ENCODE measurements around the gene CREBL2.
A peak's percentile ranks its signal among the peaks of the same experiment; 100 is the strongest.
"Not testable (repeated sequence)": the region's sequence is repeated elsewhere in the genome, so short reads cannot be mapped to it uniquely, and the experiment has no call there.

CREBL2 gene

GRCh38 chr12:12592930-12593329 is 18.7 kb upstream of the CREBL2 start:
- POLR2A ChIA-PET = interaction anchor here (0.6 kb wide), 1 partner anchor 12 kb away, joined by 3 read pairs; no protein-coding TSS in a partner anchor
- CTCF ChIA-PET = no interaction called here
- TF ChIP-seq ZNF384 (IDR thresholded peaks at IDR 0.05) (no peak), CTBP1 (IDR thresholded peaks at IDR 0.05; ENCODE audit: borderline replicate concordance) (no peak), L3MBTL2 (conservative IDR thresholded peaks at IDR 0.05) (no peak), SP1 (IDR thresholded peaks at IDR 0.05) (no peak), FOXM1 (IDR thresholded peaks at IDR 0.05; ENCODE audit: borderline replicate concordance) (no peak), NFRKB (IDR thresholded peaks at IDR 0.05) (no peak)
- TF ChIP-seq, protein P1, sequence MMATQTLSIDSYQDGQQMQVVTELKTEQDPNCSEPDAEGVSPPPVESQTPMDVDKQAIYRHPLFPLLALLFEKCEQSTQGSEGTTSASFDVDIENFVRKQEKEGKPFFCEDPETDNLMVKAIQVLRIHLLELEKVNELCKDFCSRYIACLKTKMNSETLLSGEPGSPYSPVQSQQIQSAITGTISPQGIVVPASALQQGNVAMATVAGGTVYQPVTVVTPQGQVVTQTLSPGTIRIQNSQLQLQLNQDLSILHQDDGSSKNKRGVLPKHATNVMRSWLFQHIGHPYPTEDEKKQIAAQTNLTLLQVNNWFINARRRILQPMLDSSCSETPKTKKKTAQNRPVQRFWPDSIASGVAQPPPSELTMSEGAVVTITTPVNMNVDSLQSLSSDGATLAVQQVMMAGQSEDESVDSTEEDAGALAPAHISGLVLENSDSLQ (IDR thresholded peaks at IDR 0.05) = no peak
- no peak for DNase-seq (ENCODE audit: extremely low spot score)

DNA sequence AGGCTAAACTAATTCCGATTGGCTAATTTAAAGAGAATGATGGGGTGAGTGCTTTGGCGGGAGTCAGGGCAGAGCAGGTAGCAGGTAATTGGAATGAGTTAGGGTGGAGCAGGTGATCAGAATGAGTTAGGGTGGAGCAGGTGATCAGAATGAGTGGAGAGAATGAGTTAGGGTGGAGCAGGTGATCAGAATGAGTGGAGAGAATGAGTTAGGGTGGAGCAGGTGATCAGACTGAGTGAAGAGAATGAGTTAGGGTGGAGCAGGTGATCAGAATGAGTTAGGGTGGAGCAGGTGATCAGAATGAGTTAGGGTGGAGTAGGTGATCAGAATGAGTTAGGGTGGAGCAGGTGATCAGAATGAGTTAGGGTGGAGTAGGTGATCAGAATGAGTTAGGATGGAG is 15.7 kb upstream of the CREBL2 start:
- CTCF ChIA-PET; DNase-seq (ENCODE audit: extremely low spot score): not testable (repeated sequence)
- POLR2A ChIA-PET = interaction anchor here (0.7 to 1.0 kb wide), 2 partner anchors 9 to 35 kb away, joined by 3 read pairs; no protein-coding TSS in a partner anchor

GRCh38 chr12:12596598-12596997 is 15.1 kb upstream of the CREBL2 start:
- CTCF ChIA-PET; DNase-seq (ENCODE audit: extremely low spot score): not testable (repeated sequence)
- POLR2A ChIA-PET = interaction anchor here (1.0 kb wide), 1 partner anchor 36 kb away, joined by 3 read pairs; no protein-coding TSS in a partner anchor

DNA sequence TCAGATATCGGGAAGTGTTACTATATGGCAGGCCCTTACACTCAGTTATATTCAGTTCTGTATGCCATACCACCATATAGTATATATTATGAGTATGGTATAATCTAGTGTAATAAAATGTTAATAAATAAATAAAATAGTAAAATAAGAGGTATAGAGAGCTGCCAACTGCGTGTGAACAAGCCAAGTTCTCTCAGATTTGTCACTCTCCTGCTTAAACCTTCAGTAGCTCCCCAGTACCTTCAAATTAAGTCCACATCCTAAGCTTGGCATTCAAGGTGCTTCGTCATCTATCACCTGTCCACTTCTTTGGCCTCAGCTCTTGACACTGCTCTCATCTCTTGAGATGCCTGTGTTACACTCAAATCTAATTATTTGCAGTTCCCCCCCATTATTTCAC is 12.8 kb upstream of the CREBL2 start:
- POLR2A ChIA-PET = interaction anchor here (1.7 kb wide), 1 partner anchor 13 kb away, joined by 7 read pairs; the partner anchor contains the start of gene CREBL2
- CTCF ChIA-PET = interaction anchor here (1.5 kb wide), 1 partner anchor 12 kb away, joined by 3 read pairs; no protein-coding TSS in a partner anchor

DNA sequence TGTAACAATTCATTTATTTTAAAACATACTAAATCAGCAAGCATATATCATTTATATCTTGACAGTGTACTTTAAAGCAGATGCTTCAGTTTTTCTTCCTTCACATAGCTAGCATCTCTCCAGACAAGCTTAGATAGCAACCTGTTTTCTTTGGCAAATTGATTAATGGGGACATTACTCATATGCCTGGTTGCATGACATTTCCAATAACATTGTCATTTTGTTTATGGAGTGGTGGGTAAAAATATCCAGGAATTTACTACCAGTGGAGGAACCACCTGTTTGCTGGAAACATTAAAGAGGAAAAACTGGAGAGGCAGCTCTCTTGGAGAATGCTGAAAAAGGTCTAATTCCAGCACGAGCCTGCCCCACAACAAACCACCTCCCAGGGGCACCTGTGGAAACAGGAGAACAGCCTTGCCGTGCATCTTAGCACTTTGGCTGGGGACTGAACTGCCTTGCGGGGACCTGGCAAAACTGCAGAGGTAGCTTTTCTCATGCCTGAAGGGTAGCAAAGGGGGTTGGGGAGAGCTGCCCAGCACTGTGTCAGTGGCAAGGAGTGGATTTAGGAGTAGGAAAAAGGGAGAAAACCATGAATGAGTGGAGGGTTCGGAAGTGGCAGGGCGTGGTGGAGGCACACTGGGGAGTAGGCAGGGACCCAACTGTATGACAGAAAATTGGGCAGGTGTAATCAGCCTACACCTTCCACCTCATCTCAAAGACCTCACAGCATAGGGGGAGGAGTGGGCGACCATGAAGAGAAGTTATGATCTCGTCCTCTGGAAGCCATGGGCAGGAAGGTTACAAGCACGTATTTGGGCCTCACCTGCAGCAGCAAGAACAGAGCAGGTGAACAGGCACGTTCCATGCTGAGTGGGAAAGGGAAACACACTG is 11.7 kb upstream of the CREBL2 start:
- no peak for DNase-seq (ENCODE audit: extremely low spot score)
- ChIA-PET CTCF (interaction anchor here (0.6 to 1.5 kb wide), 3 partner anchors 8 to 188 kb away, joined by 3 read pairs; no protein-coding TSS in a partner anchor), POLR2A (interaction anchor here (1.3 to 1.7 kb wide), 2 partner anchors 12 to 243 kb away, joined by 3 to 7 read pairs; partner anchors contain the start of genes BORCS5 and CREBL2)
- no peak for TF ChIP-seq LEF1 (IDR thresholded peaks at IDR 0.05; ENCODE audit: borderline replicate concordance)
- TF ChIP-seq, protein P1 (IDR thresholded peaks at IDR 0.05) = peak; percentile 38

More for the DNA sequence above, 12.8 kb upstream of the CREBL2 start:
- no peak for DNase-seq (ENCODE audit: extremely low spot score)
- TF ChIP-seq FOXM1 (IDR thresholded peaks at IDR 0.05; ENCODE audit: borderline replicate concordance) (no peak), FOXK2 (IDR thresholded peaks at IDR 0.05) (no peak), NFRKB (IDR thresholded peaks at IDR 0.05) (no peak), SUZ12 (IDR thresholded peaks at IDR 0.05) (no peak), SP1 (IDR thresholded peaks at IDR 0.05) (no peak), TARDBP (IDR thresholded peaks at IDR 0.05) (no peak), ELF4 (IDR thresholded peaks at IDR 0.05) (no peak), BHLHE40 (IDR thresholded peaks at IDR 0.05; ENCODE audit: borderline replicate concordance) (no peak), ARNT (IDR thresholded peaks at IDR 0.05) (no peak), ZNF384 (IDR thresholded peaks at IDR 0.05) (no peak), FOXA1 (IDR thresholded peaks at IDR 0.05) (no peak), LEF1 (IDR thresholded peaks at IDR 0.05; ENCODE audit: borderline replicate concordance) (no peak), CTBP1 (IDR thresholded peaks at IDR 0.05; ENCODE audit: borderline replicate concordance) (no peak), HDGF (IDR thresholded peaks at IDR 0.05; ENCODE audit: borderline replicate concordance) (no peak)
- TF ChIP-seq, protein P1 (IDR thresholded peaks at IDR 0.05) = no peak

- DNase-seq (ENCODE audit: extremely low spot score) = no peak
- ChIA-PET POLR2A (interaction anchor here (0.7 kb wide), 1 partner anchor 11 kb away, joined by 4 read pairs; the partner anchor contains the start of gene CREBL2), CTCF (interaction anchor here (0.6 kb wide), 1 partner anchor 187 kb away, joined by 3 read pairs; no protein-coding TSS in a partner anchor)
- TF ChIP-seq ARNT (IDR thresholded peaks at IDR 0.05) = no peak
- no peak for TF ChIP-seq LEF1 (IDR thresholded peaks at IDR 0.05; ENCODE audit: borderline replicate concordance)
- no peak for TF ChIP-seq SP1 (IDR thresholded peaks at IDR 0.05)
- no peak for TF ChIP-seq SUZ12 (IDR thresholded peaks at IDR 0.05)
- no peak for TF ChIP-seq ELF4 (IDR thresholded peaks at IDR 0.05)
- no peak for TF ChIP-seq FOXA1 (IDR thresholded peaks at IDR 0.05)
- TF ChIP-seq HDGF (IDR thresholded peaks at IDR 0.05; ENCODE audit: borderline replicate concordance) = no peak
- no peak for TF ChIP-seq L3MBTL2 (conservative IDR thresholded peaks at IDR 0.05)
- no peak for TF ChIP-seq TARDBP (IDR thresholded peaks at IDR 0.05)
- TF ChIP-seq ZNF384 (IDR thresholded peaks at IDR 0.05) = no peak
- TF ChIP-seq CTBP1 (IDR thresholded peaks at IDR 0.05; ENCODE audit: borderline replicate concordance) = no peak
- TF ChIP-seq FOXK2 (IDR thresholded peaks at IDR 0.05) = no peak
- TF ChIP-seq, protein P1 (IDR thresholded peaks at IDR 0.05) = no peak
- TF ChIP-seq FOXM1 (IDR thresholded peaks at IDR 0.05; ENCODE audit: borderline replicate concordance) = no peak
Observed at GRCh38 chr12:12600659-12601058, 11.0 kb upstream of the CREBL2 start.

Data from HEK293T (cell line).